T-helper 1 cell (primary cell): ENCODE results near the gene FUNDC1.
A peak's percentile ranks its signal among the peaks of the same experiment; 100 is the strongest.
"Not testable (repeated sequence)": the region's sequence is repeated elsewhere in the genome, so short reads cannot be mapped to it uniquely, and the experiment has no call there.

Experiments
- DNase-seq, 5 donors: peaks; one replicate each; pipeline ENCODE4 v3.0.0-alpha.2; 2012 to 2020
- total RNA-seq, 4 donors: gene quantifications; one replicate each; lab custom pipeline; 2026; lab: John Stamatoyannopoulos, UW

The FUNDC1 gene
- 4.0 to 6.4 (median 6.2) reads per million in 4 donors for total RNA-seq

GRCh38 chrX:44542567-44543325, at the start of gene FUNDC1:
TSS of gene FUNDC1 (minus strand) at chrX:44542859. CDS start at chrX:44542832, 27 bp downstream.
- DNase-seq: peak; percentile 75 to 93 (median 84)

GRCh38 chrX:44585866-44586265, 43.2 kb upstream of the FUNDC1 start:
- DNase-seq: no peak

- no peak for DNase-seq
Measured at GRCh38 chrX:44580466-44580865, 37.8 kb upstream of the FUNDC1 start.

GRCh38 chrX:44572340-44572938, 29.8 kb upstream of the FUNDC1 start:
- DNase-seq: no peak

- no peak for DNase-seq
Measured at GRCh38 chrX:44570522-44570921, 27.9 kb upstream of the FUNDC1 start.

GRCh38 chrX:44569122-44569521, 26.5 kb upstream of the FUNDC1 start:
- no peak for DNase-seq

GRCh38 chrX:44568196-44568595, 25.5 kb upstream of the FUNDC1 start:
- no peak for DNase-seq

- not testable (repeated sequence) for DNase-seq
Measured at GRCh38 chrX:44561896-44562295, 19.2 kb upstream of the FUNDC1 start.

GRCh38 chrX:44550563-44550962, 7.9 kb upstream of the FUNDC1 start:
- no peak for DNase-seq

GRCh38 chrX:44545454-44545853, 2.8 kb upstream of the FUNDC1 start:
- not testable (repeated sequence) for DNase-seq

GRCh38 chrX:44544036-44544435, 1.4 kb upstream of the FUNDC1 start:
- no peak for DNase-seq

GRCh38 chrX:44536198-44536597, 6.5 kb downstream of the FUNDC1 start:
- DNase-seq: no peak

- DNase-seq: no peak
Measured at GRCh38 chrX:44529310-44529709, 13.3 kb downstream of the FUNDC1 start.

- DNase-seq: no peak
Measured at GRCh38 chrX:44514272-44514671, 28.4 kb downstream of the FUNDC1 start.

- DNase-seq: peak in 1 of 5 donors; percentile 2
Measured at GRCh38 chrX:44507292-44507691, 35.4 kb downstream of the FUNDC1 start.

- DNase-seq: no peak
Measured at GRCh38 chrX:44506678-44507077, 36.0 kb downstream of the FUNDC1 start.

- DNase-seq: no peak
Measured at GRCh38 chrX:44503560-44503959, 39.1 kb downstream of the FUNDC1 start.

GRCh38 chrX:44495091-44495490, 47.6 kb downstream of the FUNDC1 start:
- no peak for DNase-seq

GRCh38 chrX:44494357-44494756, 48.3 kb downstream of the FUNDC1 start:
- no peak for DNase-seq

- DNase-seq: no peak
Measured at GRCh38 chrX:44489515-44489914, 53.1 kb downstream of the FUNDC1 start.

GRCh38 chrX:44484607-44485146, 58.0 kb downstream of the FUNDC1 start:
- DNase-seq: no peak

GRCh38 chrX:44483965-44484606, 58.6 kb downstream of the FUNDC1 start:
- no peak for DNase-seq

GRCh38 chrX:44482575-44482974, 60.1 kb downstream of the FUNDC1 start:
- no peak for DNase-seq

- DNase-seq: no peak
Measured at GRCh38 chrX:44480591-44480990, 62.1 kb downstream of the FUNDC1 start.
